ENCODE measurements around the gene PPP2R1B.

DNA sequence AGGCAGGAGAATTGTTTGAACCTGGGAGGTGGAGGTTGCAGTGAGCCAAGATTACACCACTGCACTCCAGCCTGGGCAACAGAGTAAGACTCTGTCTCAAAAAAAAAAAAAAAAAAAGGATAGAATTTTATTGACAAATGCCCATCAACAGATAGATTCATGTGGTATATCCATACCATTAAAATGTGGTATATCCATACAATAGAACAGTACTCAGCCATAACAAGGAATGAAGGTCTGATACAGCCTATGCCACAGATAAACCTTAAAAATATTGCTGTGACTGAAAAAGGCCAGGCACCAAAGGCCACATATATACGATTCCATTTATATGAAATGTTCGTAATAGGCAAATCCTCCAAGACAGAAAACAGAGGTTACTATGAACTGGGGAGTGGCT, 45.3 kb upstream of the PPP2R1B start:
- no peak for TF ChIP-seq CTCF (IDR thresholded peaks at IDR 0.05)
- TF ChIP-seq POLR2A (IDR thresholded peaks at IDR 0.05), result no peak
